ENCODE measurements around the gene RUNX2.

Gene RUNX2

GRCh38 chr6:45710304-45710821 is 382.2 kb downstream of the RUNX2 start:
- TF ChIP-seq CTCF (conservative IDR thresholded peaks at IDR 0.05) (no peak), ZFX (IDR thresholded peaks at IDR 0.05) (no peak)
- H3K27ac ChIP-seq: no peak overlapping the region

GRCh38 chr6:45712076-45712475 is 383.9 kb downstream of the RUNX2 start:
- no peak for TF ChIP-seq CTCF (conservative IDR thresholded peaks at IDR 0.05)
- TF ChIP-seq ZFX (IDR thresholded peaks at IDR 0.05): no peak
- H3K27ac ChIP-seq: no peak overlapping the region

GRCh38 chr6:45712786-45713185 is 384.7 kb downstream of the RUNX2 start:
- TF ChIP-seq ZFX (IDR thresholded peaks at IDR 0.05) (no peak), CTCF (conservative IDR thresholded peaks at IDR 0.05) (no peak)
- H3K27ac ChIP-seq: no peak overlapping the region

All from C4-2B (cell line).